Testis (tissue), 3 donors: Measurements from ENCODE around the gene INF2. TPM values are rescaled to one million over a fixed set of nuclear protein-coding genes. Genes with fewer than 3 reads are reported as not detected.
A peak's percentile ranks its signal among the peaks of the same experiment; 100 is the strongest.

Source experiments
- DNase-seq: peaks from one replicate; pipeline ENCODE4 v3.0.0-alpha.2; 2019
- H3K27ac ChIP-seq, 2 donors: fragments of 200-600 bp; sonication (generic); one replicate each; pipeline ENCODE4 v1.5.1; 2019
- H3K27me3 ChIP-seq: fragments of 200-600 bp; sonication (generic); one replicate; pipeline ENCODE4 v1.5.1; 2019
- H3K36me3 ChIP-seq: fragments of 200-600 bp; sonication (generic); one replicate; pipeline ENCODE4 v1.5.1; 2017; ENCODE audit warnings: low read depth; ENCODE audit errors: missing control alignments
- H3K4me1 ChIP-seq: fragments of 200-600 bp; sonication (generic); one replicate; pipeline ENCODE4 v1.5.1; 2019
- H3K4me3 ChIP-seq, 2 donors: fragments of 200-600 bp; sonication (generic); one replicate each; pipeline ENCODE4 v1.5.1; 2017 to 2019
- H3K9me3 ChIP-seq: fragments of 200-600 bp; sonication (generic); one replicate; pipeline ENCODE4 v1.5.1; 2017
- CTCF ChIP-seq, 3 experiments: fragments of 450-650 bp in 2 of 3; fragments of 200-600 bp in 1 of 3; sonication (generic) in 1 of 3; IDR thresholded peaks; one replicate each; pipeline ENCODE4 v1.5.1; 2016 to 2019; ENCODE audit warnings: antibody characterized with exemption in 3 of 3, mild to moderate bottlenecking in 2 of 3, moderate library complexity in 1 of 3
- POLR2A ChIP-seq: fragments of 450-650 bp; IDR thresholded peaks from one replicate; pipeline ENCODE4 v1.6.1; 2017; ENCODE audit warnings: antibody characterized with exemption, mild to moderate bottlenecking, moderate library complexity
- WGBS, 2 donors: methylation state at CpG; one replicate each; pipeline ENCODE4 v1.1.5; 2018; 5-methylcytosine and 5-hydroxymethylcytosine counted together
- intact Hi-C: fragments of 100-400 bp; cut with DNase I; formaldehyde crosslinking; loops from one replicate; pipeline ENCODE4 v1.15.1; 2023; ENCODE audit warnings: low total_unique reads
- polyA plus RNA-seq: library from polyadenylated mRNA; stranded (reverse); fragments of 350-450 nt; fragmentation: Illumina TruSeq; extraction: RNeasy Lipid Tissue Mini Kit (QIAGEN cat#74804); gene quantifications from one replicate; pipeline ENCODE4 v1.2.3, GENCODE V29; 2014; ENCODE audit warnings: low read depth, low replicate concordance; ENCODE audit not compliant: insufficient read depth
- total RNA-seq, 2 donors: library from RNA; depleted of rRNA; stranded (reverse); fragments of >200 nt; gene quantifications; one replicate each; pipeline ENCODE4 v1.2.3, GENCODE V29; 2016

The INF2 gene
- total and polyA plus RNA-seq, 3 donors from 2014 or later: 50.5 to 328 (median 244) TPM

- Histone ChIP-seq H3K27ac (peak overlapping the region; percentile 53 to 63), H3K27me3 (no peaks in the 10 kb centered on the region), H3K9me3 (no peaks in the 10 kb centered on the region), H3K4me1 (peaks cover 83% of the 10 kb centered on the region), H3K36me3 (no peaks in the 10 kb centered on the region), H3K4me3 (no peak overlapping the region)
- WGBS, 2 donors: 89 to 100% methylated on average over 2 to 10 of the region's 10 CpGs
- intact Hi-C loops: no loop called here
- DNase-seq: no peak
- TF ChIP-seq POLR2A (no peak), CTCF (IDR thresholded peaks at IDR 0.05) (no peak)
Observed at GRCh38 chr14:104697317-104697703, 7.9 kb downstream of the INF2 start.

GRCh38 chr14:104697892-104698583 is 8.6 kb downstream of the INF2 start:
- intact Hi-C loops: no loop called here
- peak overlapping the region in 1 of 2 donors; percentile 63 for H3K27ac ChIP-seq
- TF ChIP-seq CTCF (IDR thresholded peaks at IDR 0.05) (no peak), POLR2A (no peak)
- H3K36me3 ChIP-seq: no peaks in the 10 kb centered on the region
- H3K9me3 ChIP-seq: no peaks in the 10 kb centered on the region
- H3K4me3 ChIP-seq: no peak overlapping the region
- WGBS, 2 donors: 49 to 55% methylated on average over 15 to 19 of the region's 19 CpGs
- DNase-seq: peak; percentile 51
- peaks cover 78% of the 10 kb centered on the region for H3K4me1 ChIP-seq
- no peaks in the 10 kb centered on the region for H3K27me3 ChIP-seq

- WGBS, 2 donors: 35 to 70% methylated on average over 2 to 24 of the region's 24 CpGs
- Histone ChIP-seq H3K9me3 (no peaks in the 10 kb centered on the region), H3K4me1 (peaks cover 70% of the 10 kb centered on the region), H3K27me3 (no peaks in the 10 kb centered on the region), H3K36me3 (no peaks in the 10 kb centered on the region), H3K27ac (peak overlapping the region; percentile 27 to 54), H3K4me3 (no peak overlapping the region)
- TF ChIP-seq CTCF (IDR thresholded peaks at IDR 0.05) (no peak), POLR2A (no peak)
- peak; percentile 86 for DNase-seq
- intact Hi-C loops: no loop called here
Observed at GRCh38 chr14:104698688-104699425, 9.4 kb downstream of the INF2 start.

DNA sequence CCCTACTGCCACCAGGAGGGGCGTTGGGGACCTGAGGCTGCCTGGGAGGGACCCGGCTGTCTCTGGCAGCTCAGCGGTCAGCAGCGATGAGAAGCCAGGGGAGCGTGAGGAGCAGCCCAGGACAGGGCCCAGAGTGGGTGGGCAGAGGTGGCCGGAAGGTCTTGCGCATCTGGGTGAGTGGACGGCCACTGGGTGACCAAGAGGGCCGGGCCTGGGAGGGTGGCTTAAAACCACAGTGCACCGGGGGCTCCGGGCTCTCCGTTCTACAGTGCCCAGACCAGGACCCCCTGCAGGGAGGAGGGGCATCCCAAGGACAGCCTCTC is 10.0 kb downstream of the INF2 start:
- H3K9me3 ChIP-seq: no peaks in the 10 kb centered on the region
- peak overlapping the region; percentile 27 to 54 for H3K27ac ChIP-seq
- no peak for DNase-seq
- no peaks in the 10 kb centered on the region for H3K27me3 ChIP-seq
- no peak overlapping the region for H3K4me3 ChIP-seq
- TF ChIP-seq POLR2A (no peak), CTCF (IDR thresholded peaks at IDR 0.05) (no peak)
- WGBS, 2 donors: 62 to 65% methylated on average over 11 to 12 of the region's 12 CpGs
- no peaks in the 10 kb centered on the region for H3K36me3 ChIP-seq
- peaks cover 65% of the 10 kb centered on the region for H3K4me1 ChIP-seq
- intact Hi-C loops: no loop called here
